NCI-H345 treated with DMSO at 0.1 percent for 48 hours (cell line): ENCODE measurements around the gene HSD17B3.
"Not testable (repeated sequence)": the region's sequence is repeated elsewhere in the genome, so short reads cannot be mapped to it uniquely, and the experiment has no call there.

Source experiments
- DNase-seq: peaks from one replicate; lab custom pipeline; 2025; ENCODE audit not compliant: unreplicated experiment; lab: John Stamatoyannopoulos, UW

The HSD17B3 gene

DNA sequence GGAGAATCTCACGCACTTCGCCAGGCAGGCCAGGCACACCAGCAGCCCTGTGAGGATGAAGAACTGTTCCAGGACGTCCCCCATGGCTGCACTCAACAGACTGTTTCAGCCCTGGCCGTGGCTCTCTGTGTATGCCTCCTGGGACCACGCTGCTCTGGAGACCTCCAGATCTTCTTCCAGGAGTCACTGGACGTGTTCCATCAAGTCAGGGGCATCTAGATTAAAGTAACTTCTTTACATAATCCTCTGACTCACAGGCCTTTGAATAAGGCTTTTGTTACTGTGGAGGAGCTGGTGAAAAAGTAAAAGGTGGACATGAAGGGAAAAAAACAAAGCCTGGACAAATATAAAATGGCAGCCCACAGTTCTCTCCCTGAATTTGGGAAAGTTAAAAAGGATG lies at the start of gene HSD17B3:
HSD17B3 (minus strand) TSS at position 156 of the 400 bp plus-strand sequence; CDS start at position 84, 72 bp downstream.
- no peak for DNase-seq

DNA sequence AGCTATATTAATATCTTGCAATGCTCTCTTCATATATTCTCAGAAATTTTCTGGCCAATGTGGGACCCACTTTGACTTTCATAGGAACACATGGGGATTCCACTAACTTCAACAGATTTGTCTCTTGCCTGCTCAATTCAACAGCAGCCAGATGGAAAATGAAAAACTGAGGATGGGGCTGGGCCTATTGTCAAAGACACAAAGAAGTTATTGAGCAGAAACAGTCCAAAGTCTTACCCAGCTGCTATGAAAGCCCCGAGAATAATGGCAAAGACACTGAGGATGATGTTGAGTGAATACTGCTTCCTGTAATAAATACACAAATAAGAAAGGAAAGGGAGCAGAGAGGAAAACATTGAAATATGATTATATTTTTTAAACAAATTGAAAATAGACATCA lies 48.9 kb upstream of the HSD17B3 start:
- DNase-seq, result no peak

DNA sequence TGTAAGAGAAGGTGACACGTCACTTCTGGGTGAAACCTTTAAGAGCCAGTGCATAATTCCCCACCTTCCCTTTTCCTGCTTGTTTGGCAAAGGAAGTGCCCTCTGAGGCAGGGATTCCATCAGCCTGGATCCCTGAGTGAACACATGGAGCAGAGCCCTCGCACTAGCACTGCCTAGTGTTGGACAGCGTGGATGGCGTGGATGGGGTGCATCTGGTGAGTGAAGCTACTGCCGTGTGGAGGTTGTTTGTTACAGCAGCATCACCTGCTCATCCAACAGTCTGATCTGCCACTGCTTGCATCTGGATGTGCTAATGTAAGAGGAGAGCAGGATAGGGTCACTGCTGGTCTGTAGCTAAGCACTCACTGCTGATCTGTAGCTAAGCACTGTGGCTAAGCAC lies 46.3 kb upstream of the HSD17B3 start:
- DNase-seq, result no peak

GRCh38 chr9:96345551-96345950 lies 43.6 kb upstream of the HSD17B3 start:
- DNase-seq, result no peak

- peak; percentile 29 for DNase-seq
Measured at GRCh38 chr9:96344458-96345180, 42.6 kb upstream of the HSD17B3 start.

GRCh38 chr9:96343515-96344360 lies 41.8 kb upstream of the HSD17B3 start:
- DNase-seq, result no peak

GRCh38 chr9:96342571-96343245 lies 40.7 kb upstream of the HSD17B3 start:
- DNase-seq, result no peak

- no peak for DNase-seq
Measured at GRCh38 chr9:96340707-96341106, 38.7 kb upstream of the HSD17B3 start.

GRCh38 chr9:96338299-96338698 lies 36.3 kb upstream of the HSD17B3 start:
- DNase-seq, result no peak

DNA sequence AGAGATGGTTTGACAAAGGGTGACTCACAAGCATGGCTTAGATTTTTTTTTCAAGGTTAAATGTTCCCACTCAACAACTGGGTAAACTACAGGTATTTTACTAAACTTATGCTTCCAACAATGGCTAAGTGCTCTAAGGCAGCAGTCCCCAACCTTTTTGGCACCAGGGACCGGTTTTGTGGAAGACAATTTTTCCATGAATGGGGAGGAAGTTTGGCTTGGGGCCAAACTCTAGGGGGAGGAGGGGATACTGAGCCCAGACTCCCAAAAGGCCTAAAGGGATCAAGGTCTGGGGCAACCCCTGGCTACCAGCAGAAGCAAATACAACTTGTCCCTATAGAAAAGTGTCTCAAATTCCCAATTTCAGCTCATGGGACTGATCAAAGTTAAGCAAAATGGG lies 32.0 kb upstream of the HSD17B3 start:
- no peak for DNase-seq

- DNase-seq, result no peak
Measured at GRCh38 chr9:96331236-96331947, 29.4 kb upstream of the HSD17B3 start.

- no peak for DNase-seq
Measured at GRCh38 chr9:96327694-96328352, 25.8 kb upstream of the HSD17B3 start.

GRCh38 chr9:96323169-96323568 lies 21.2 kb upstream of the HSD17B3 start:
- DNase-seq, result no peak

DNA sequence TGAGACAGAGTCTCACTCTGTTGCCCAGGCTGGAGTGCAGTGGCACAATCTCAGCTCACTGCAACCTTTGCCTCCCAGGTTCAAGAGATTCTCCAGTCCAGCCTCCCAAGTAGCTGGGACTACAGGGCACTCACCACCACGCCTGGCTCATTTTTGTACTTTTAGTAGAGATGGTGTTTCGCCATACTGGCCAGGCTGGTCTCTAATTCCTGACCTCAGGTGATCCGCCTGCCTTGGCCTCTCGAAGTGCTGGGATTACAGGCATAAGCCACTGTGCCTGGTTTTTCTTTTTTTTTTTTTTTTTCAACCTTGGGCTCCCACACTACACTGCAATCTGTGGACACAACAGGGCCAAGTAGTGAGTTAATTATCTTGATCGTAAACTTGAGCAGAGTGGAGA lies 20.8 kb upstream of the HSD17B3 start:
- not testable (repeated sequence) for DNase-seq

DNA sequence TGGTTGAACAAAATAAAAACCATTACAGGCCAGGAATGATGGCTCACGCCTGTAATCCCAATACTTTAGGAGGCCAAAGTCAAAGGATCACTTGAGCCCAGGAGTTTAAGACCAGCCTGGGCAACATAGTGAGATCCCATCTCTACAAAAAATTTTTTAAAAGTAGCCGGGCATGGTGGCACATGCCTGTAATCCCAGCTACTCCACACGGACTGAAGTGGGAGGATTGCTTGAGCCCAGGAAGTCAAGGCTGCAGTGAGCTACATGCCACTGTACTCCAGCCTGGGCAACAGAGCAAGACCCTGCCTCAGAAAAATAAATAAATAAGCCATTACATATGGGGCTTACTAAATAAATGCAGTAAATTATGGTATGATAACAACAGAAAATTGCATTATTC lies 20.2 kb upstream of the HSD17B3 start:
- not testable (repeated sequence) for DNase-seq

DNA sequence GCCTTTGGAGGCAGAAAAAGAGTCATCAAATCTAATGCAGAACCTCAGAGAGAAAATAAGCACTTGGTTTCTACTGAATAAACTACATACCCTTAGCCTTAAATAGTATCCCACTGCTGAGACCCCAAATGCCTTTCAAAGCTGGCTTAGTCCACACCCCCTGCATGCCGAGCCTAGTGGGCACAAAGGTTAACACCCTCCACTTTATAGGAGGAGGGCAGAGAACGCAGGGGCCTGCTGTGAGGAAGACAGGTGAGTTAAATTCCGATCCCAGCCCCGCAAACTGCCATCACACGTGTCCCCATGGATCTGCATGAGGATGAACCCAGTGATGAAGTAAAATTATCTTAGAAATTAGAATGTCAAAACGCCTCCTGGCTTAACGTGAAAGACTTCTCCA lies 19.5 kb upstream of the HSD17B3 start:
- DNase-seq, result no peak

- DNase-seq, result no peak
Measured at GRCh38 chr9:96320749-96321280, 18.8 kb upstream of the HSD17B3 start.

DNA sequence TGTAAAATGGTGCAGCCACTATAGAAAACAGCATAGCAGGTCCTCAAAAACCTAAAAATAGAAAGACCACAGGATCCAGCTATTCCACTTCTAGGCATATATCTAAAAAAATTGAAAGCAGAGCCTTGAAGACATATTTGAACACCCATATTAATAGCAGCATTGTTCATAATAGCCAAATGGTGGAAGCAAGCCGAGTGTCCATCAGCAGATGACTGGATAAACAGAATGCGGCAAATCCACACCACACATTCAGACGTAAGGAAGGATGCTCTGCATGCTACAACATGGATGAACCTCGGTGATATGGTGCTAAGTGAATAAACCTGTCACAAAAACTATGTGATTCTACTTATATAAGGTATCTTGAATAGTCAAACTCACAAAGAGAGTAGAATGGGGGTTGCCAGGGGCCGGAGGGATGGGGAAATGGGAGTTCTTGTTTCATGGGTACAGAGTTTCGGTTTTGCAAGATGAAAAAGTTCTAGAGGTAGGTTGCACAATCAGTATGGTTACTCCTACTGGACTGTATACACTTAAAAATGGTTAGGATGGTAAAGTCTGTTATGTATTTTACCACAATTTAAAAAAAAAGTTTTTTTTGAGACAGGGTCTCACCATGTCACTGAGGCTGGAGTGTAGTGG lies 17.1 kb upstream of the HSD17B3 start:
- no peak for DNase-seq

- DNase-seq, result no peak
Measured at GRCh38 chr9:96317335-96317980, 15.5 kb upstream of the HSD17B3 start.
